Loucy (cell line): ENCODE data around the gene C11orf68.

Source experiments
- H2AFZ ChIP-seq: fragments of 200-600 bp; sonication (generic); 2 replicates; pipeline ENCODE4 v1.6.0; 2016; ENCODE audit warnings: antibody characterized with exemption, mild to moderate bottlenecking, low read length, moderate library complexity
- H3F3A ChIP-seq: fragments of 200-600 bp; 2 replicates; pipeline ENCODE4 v1.6.0; 2016; ENCODE audit warnings: antibody characterized with exemption, low read depth, mild to moderate bottlenecking
- H3K27me3 ChIP-seq: fragments of 200-600 bp; sonication (generic); 2 replicates; pipeline ENCODE4 v1.6.1; 2014; ENCODE audit warnings: low read length, mild to moderate bottlenecking; ENCODE audit not compliant: insufficient read depth, poor library complexity, severe bottlenecking
- H3K36me3 ChIP-seq: fragments of 200-600 bp; sonication (generic); 2 replicates; pipeline ENCODE4 v1.6.1; 2016; ENCODE audit warnings: low read length; ENCODE audit not compliant: insufficient read depth
- H3K4me1 ChIP-seq: fragments of 200-600 bp; sonication (generic); 2 replicates; pipeline ENCODE4 v1.5.1; 2014; ENCODE audit warnings: low read length, mild to moderate bottlenecking; ENCODE audit not compliant: insufficient read depth, poor library complexity, severe bottlenecking
- H3K4me2 ChIP-seq: fragments of 200-600 bp; sonication (generic); 2 replicates; pipeline ENCODE4 v1.6.0; 2014; ENCODE audit warnings: antibody characterized with exemption, low read length, low read depth, mild to moderate bottlenecking; ENCODE audit not compliant: poor library complexity, severe bottlenecking
- H3K4me3 ChIP-seq: fragments of 200-600 bp; sonication (generic); 2 replicates; pipeline ENCODE4 v1.5.1; 2014; ENCODE audit warnings: low read length, mild to moderate bottlenecking, mixed read lengths; ENCODE audit not compliant: poor library complexity, severe bottlenecking
- H3K79me2 ChIP-seq: fragments of 200-600 bp; sonication (generic); 2 replicates; pipeline ENCODE4 v1.6.1; 2014; ENCODE audit warnings: low read length; ENCODE audit not compliant: insufficient read depth
- H3K9ac ChIP-seq: fragments of 200-600 bp; sonication (generic); 2 replicates; pipeline ENCODE4 v1.6.0; 2014; ENCODE audit warnings: mild to moderate bottlenecking, low read depth, low read length, moderate library complexity; ENCODE audit not compliant: poor library complexity, severe bottlenecking
- H3K9me2 ChIP-seq: fragments of 200-600 bp; sonication (generic); replicated peaks from 2 replicates; pipeline ENCODE4 v1.6.1; 2016; ENCODE audit warnings: low read depth, low read length, mixed read lengths
- H3K9me3 ChIP-seq: fragments of 200-600 bp; sonication (generic); 2 replicates; pipeline ENCODE4 v1.6.1; 2014; ENCODE audit warnings: mild to moderate bottlenecking, antibody characterized with exemption, low read length, low read depth; ENCODE audit not compliant: insufficient read depth
- H4K20me1 ChIP-seq: fragments of 200-600 bp; sonication (generic); 2 replicates; pipeline ENCODE4 v1.6.0; 2014; ENCODE audit warnings: antibody characterized with exemption, low read length, mild to moderate bottlenecking; ENCODE audit not compliant: insufficient read depth, poor library complexity, severe bottlenecking
- EZH2phosphoT487 ChIP-seq: fragments of 200-600 bp; IDR thresholded peaks from 2 replicates; pipeline ENCODE4 v1.6.1; 2018; ENCODE audit warnings: antibody characterized with exemption, mild to moderate bottlenecking, moderate library complexity, borderline replicate concordance
- TF ChIP-seq, protein P1 (sequence below): fragments of 200-600 bp; sonication (generic); conservative IDR thresholded peaks from 2 replicates; pipeline ENCODE4 v1.5.1; 2014; ENCODE audit warnings: mild to moderate bottlenecking, antibody characterized with exemption, low read length

C11orf68 gene

DNA sequence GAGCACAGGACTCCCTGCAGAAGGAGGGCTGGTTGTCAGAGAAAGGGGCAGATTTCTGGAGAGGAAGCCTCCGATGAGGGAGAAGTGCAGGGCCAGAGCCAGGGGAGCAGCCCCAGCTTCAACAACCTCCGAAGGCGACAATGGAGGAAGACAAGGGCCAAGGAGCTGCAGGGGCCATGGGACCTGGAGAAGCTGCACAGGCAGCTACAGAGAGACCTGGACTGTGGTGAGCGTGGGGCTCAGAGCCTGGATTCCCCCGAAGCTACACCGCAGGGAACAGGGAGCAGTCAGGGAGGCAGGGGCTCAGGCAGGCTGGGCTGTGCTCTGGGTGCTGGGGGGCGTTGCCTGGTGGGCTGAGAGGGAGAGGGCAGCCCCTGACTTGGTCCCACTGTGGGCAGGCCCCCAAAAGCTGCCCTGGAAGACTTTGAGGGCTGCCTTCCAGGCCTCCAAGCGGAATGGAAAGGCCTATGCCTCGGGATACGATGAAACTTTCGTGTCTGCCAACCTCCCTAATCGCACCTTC lies 28.8 kb upstream of the C11orf68 start:
- H2AFZ ChIP-seq = no peak overlapping the region; the same call in 1 of the 2 replicates
- H3F3A ChIP-seq = no peaks in the 10 kb centered on the region
- TF ChIP-seq, protein P1, sequence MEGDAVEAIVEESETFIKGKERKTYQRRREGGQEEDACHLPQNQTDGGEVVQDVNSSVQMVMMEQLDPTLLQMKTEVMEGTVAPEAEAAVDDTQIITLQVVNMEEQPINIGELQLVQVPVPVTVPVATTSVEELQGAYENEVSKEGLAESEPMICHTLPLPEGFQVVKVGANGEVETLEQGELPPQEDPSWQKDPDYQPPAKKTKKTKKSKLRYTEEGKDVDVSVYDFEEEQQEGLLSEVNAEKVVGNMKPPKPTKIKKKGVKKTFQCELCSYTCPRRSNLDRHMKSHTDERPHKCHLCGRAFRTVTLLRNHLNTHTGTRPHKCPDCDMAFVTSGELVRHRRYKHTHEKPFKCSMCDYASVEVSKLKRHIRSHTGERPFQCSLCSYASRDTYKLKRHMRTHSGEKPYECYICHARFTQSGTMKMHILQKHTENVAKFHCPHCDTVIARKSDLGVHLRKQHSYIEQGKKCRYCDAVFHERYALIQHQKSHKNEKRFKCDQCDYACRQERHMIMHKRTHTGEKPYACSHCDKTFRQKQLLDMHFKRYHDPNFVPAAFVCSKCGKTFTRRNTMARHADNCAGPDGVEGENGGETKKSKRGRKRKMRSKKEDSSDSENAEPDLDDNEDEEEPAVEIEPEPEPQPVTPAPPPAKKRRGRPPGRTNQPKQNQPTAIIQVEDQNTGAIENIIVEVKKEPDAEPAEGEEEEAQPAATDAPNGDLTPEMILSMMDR = no peak
- no peak for TF ChIP-seq EZH2phosphoT487
- no peaks in the 10 kb centered on the region for H3K9me3 ChIP-seq
- no peaks in the 10 kb centered on the region for H3K4me1 ChIP-seq
- H4K20me1 ChIP-seq = no peaks in the 10 kb centered on the region
- H3K79me2 ChIP-seq = no peaks in the 10 kb centered on the region
- H3K9ac ChIP-seq = no peak overlapping the region
- H3K27me3 ChIP-seq = no peaks in the 10 kb centered on the region
- no peaks in the 10 kb centered on the region for H3K36me3 ChIP-seq
- H3K4me2 ChIP-seq = no peak overlapping the region
- no peaks in the 10 kb centered on the region for H3K9me2 ChIP-seq
- H3K4me3 ChIP-seq = no peak overlapping the region

DNA sequence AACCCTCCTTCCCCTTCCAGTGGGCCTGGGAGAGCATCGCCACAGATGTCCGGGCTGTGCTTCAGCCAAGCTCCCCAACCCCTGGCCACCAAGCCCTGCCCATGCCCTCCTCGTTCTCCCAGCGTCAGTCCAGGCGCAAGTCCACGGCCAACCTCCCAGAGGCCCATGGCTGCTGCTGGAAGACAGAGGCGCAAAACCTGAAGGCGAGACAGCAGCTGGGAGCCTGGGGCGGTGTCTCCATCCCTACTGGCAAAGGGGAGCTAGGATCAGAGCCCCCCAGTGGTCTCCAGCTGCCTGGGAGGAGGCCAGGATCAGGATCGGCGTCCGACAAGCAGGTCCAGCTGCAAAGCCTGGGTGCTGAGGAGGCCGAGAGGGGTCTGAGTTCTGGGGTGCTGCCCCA lies 28.3 kb upstream of the C11orf68 start:
- Histone ChIP-seq H4K20me1 (no peaks in the 10 kb centered on the region), H3K27me3 (no peaks in the 10 kb centered on the region), H3K4me2 (no peak overlapping the region), H3K4me1 (no peaks in the 10 kb centered on the region), H3K4me3 (no peak overlapping the region), H3F3A (no peaks in the 10 kb centered on the region), H3K9ac (no peak overlapping the region), H3K79me2 (no peaks in the 10 kb centered on the region), H3K9me2 (no peaks in the 10 kb centered on the region), H3K9me3 (no peaks in the 10 kb centered on the region), H2AFZ (no peak overlapping the region), H3K36me3 (no peaks in the 10 kb centered on the region)
- TF ChIP-seq, protein P1 = no peak
- no peak for TF ChIP-seq EZH2phosphoT487

DNA sequence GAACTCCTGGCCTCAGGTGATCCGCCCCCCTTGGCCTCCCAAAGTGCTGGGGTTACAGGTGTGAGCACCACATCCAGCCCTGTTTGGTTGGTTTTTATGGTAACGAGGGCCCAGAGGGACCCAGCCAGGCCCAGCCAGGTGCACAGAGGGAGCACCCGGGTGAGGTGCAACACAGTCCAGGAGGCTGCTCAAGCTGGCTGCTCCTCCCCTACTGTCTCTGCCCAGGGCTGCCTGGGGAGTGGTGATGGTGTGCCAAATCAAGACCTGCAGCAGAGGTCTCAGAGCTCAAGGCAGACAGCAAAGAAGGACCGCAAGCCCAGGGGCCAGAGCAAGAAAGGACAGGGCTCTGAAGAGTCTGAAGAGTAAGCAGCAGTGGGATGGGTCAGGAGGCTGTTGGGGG lies 27.8 kb upstream of the C11orf68 start:
- H3K9me2 ChIP-seq = no peaks in the 10 kb centered on the region
- no peaks in the 10 kb centered on the region for H3K9me3 ChIP-seq
- no peaks in the 10 kb centered on the region for H3F3A ChIP-seq
- no peak overlapping the region for H2AFZ ChIP-seq
- H4K20me1 ChIP-seq = no peaks in the 10 kb centered on the region
- H3K27me3 ChIP-seq = no peaks in the 10 kb centered on the region
- no peak overlapping the region for H3K4me2 ChIP-seq
- no peaks in the 10 kb centered on the region for H3K36me3 ChIP-seq
- TF ChIP-seq, protein P1 = no peak
- TF ChIP-seq EZH2phosphoT487 = no peak
- no peaks in the 10 kb centered on the region for H3K79me2 ChIP-seq
- H3K9ac ChIP-seq = no peak overlapping the region
- no peak overlapping the region for H3K4me3 ChIP-seq
- no peaks in the 10 kb centered on the region for H3K4me1 ChIP-seq
